ENCODE measurements around the gene RCAN2.

Gene RCAN2

GRCh38 chr6:46216879-46217278 lies 274.4 kb downstream of the RCAN2 start:
- no peaks in the 10 kb centered on the region for H3K4me1 ChIP-seq (ENCODE audit: control insufficient read depth, insufficient read depth, low read length, poor library complexity, severe bottlenecking)
- no peaks in the 10 kb centered on the region for H3K27me3 ChIP-seq (replicated peaks; ENCODE audit: control insufficient read depth, insufficient read depth, low read length, poor library complexity, severe bottlenecking)

DNA sequence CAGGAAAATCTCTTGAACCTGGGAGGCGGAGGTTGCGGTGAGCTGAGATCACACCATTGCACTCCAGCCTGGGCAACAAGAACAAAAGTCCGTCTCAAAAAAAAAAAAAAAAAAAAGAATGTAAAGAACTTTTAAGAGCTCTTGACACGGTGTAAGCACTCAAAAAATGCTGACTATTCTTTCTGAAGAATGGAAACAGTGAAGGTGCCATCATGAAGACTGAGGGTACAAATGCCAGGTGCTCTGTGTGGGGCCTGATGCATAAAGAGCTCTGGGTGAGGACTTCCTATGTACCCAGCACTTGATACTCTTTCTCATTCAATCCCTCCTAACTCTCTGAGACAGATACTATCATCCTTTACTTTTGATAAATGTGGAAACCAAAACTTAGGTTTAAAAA lies 275.5 kb downstream of the RCAN2 start:
- no peak for DNase-seq
- Histone ChIP-seq H3K27me3 (replicated peaks; ENCODE audit: control insufficient read depth, insufficient read depth, low read length, poor library complexity, severe bottlenecking) (no peaks in the 10 kb centered on the region), H3K36me3 (ENCODE audit: control insufficient read depth, insufficient read depth, low read length) (no peaks in the 10 kb centered on the region), H3K27ac (ENCODE audit: insufficient read depth, low read length, poor library complexity, severe bottlenecking) (no peak overlapping the region), H3K9me3 (ENCODE audit: control insufficient read depth, low read length) (no peaks in the 10 kb centered on the region), H3K4me1 (ENCODE audit: control insufficient read depth, insufficient read depth, low read length, poor library complexity, severe bottlenecking) (no peaks in the 10 kb centered on the region), H3K4me3 (ENCODE audit: insufficient read depth, low read depth, low read length, poor library complexity, severe bottlenecking) (no peak overlapping the region)

More at GRCh38 chr6:46216879-46217278, 274.4 kb downstream of the RCAN2 start:
- no peaks in the 10 kb centered on the region for H3K36me3 ChIP-seq (ENCODE audit: control insufficient read depth, insufficient read depth, low read length)
- H3K27ac ChIP-seq (ENCODE audit: insufficient read depth, low read length, poor library complexity, severe bottlenecking): no peak overlapping the region
- no peaks in the 10 kb centered on the region for H3K9me3 ChIP-seq (ENCODE audit: control insufficient read depth, low read length)
- H3K4me3 ChIP-seq (ENCODE audit: insufficient read depth, low read depth, low read length, poor library complexity, severe bottlenecking): no peak overlapping the region
- DNase-seq: no peak

DNA sequence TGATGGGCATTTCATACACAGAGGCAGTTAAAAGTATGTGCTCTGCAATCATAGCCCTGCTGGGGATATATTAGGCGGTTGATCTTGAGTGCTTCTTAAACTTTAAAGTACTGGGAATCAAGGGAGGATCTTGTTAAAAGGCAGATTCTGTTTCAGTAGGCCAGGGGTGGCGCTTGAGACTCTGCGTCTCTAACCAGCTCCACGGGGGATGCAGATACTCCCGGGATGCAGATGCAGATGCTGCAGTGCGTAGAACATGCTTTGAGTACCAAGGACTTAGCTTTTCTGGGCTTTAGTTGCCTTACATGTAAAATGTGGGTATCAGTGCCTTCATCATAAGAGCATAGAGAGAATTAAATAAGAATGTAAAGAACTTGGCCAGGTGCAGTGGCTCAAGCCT lies 276.0 kb downstream of the RCAN2 start:
- Histone ChIP-seq H3K27me3 (replicated peaks; ENCODE audit: control insufficient read depth, insufficient read depth, low read length, poor library complexity, severe bottlenecking) (no peaks in the 10 kb centered on the region), H3K36me3 (ENCODE audit: control insufficient read depth, insufficient read depth, low read length) (no peaks in the 10 kb centered on the region), H3K9me3 (ENCODE audit: control insufficient read depth, low read length) (no peaks in the 10 kb centered on the region), H3K27ac (ENCODE audit: insufficient read depth, low read length, poor library complexity, severe bottlenecking) (no peak overlapping the region), H3K4me1 (ENCODE audit: control insufficient read depth, insufficient read depth, low read length, poor library complexity, severe bottlenecking) (no peaks in the 10 kb centered on the region), H3K4me3 (ENCODE audit: insufficient read depth, low read depth, low read length, poor library complexity, severe bottlenecking) (no peak overlapping the region)
- DNase-seq: no peak

GRCh38 chr6:46211917-46212316 lies 279.3 kb downstream of the RCAN2 start:
- H3K4me1 ChIP-seq (ENCODE audit: control insufficient read depth, insufficient read depth, low read length, poor library complexity, severe bottlenecking): no peaks in the 10 kb centered on the region
- no peaks in the 10 kb centered on the region for H3K27me3 ChIP-seq (replicated peaks; ENCODE audit: control insufficient read depth, insufficient read depth, low read length, poor library complexity, severe bottlenecking)
- H3K36me3 ChIP-seq (ENCODE audit: control insufficient read depth, insufficient read depth, low read length): no peaks in the 10 kb centered on the region
- H3K4me3 ChIP-seq (ENCODE audit: insufficient read depth, low read depth, low read length, poor library complexity, severe bottlenecking): no peak overlapping the region
- no peak overlapping the region for H3K27ac ChIP-seq (ENCODE audit: insufficient read depth, low read length, poor library complexity, severe bottlenecking)
- no peaks in the 10 kb centered on the region for H3K9me3 ChIP-seq (ENCODE audit: control insufficient read depth, low read length)
- no peak for DNase-seq

DNA sequence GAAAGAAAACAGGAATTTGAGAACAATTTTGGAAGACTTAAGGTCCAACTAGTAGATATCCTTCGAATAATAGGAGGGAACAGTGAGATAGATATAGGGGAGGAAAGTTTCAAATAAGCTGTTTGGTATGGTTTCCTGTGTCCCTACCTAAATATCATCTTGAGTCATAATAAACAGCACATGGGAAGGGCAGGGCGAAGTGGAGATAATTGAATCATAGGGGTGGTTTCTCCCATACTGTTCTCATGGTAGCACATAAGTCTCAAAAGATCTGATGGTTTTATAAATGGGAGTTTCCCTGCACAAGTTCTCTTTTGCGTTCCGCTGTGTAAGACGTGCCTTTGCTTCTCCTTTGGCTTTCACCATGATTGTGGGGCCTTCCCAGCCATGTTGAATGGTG lies 281.0 kb downstream of the RCAN2 start:
- H3K4me3 ChIP-seq (ENCODE audit: insufficient read depth, low read depth, low read length, poor library complexity, severe bottlenecking): no peak overlapping the region
- H3K27me3 ChIP-seq (replicated peaks; ENCODE audit: control insufficient read depth, insufficient read depth, low read length, poor library complexity, severe bottlenecking): no peaks in the 10 kb centered on the region
- no peaks in the 10 kb centered on the region for H3K9me3 ChIP-seq (ENCODE audit: control insufficient read depth, low read length)
- no peak overlapping the region for H3K27ac ChIP-seq (ENCODE audit: insufficient read depth, low read length, poor library complexity, severe bottlenecking)
- no peak for DNase-seq
- H3K4me1 ChIP-seq (ENCODE audit: control insufficient read depth, insufficient read depth, low read length, poor library complexity, severe bottlenecking): no peaks in the 10 kb centered on the region
- H3K36me3 ChIP-seq (ENCODE audit: control insufficient read depth, insufficient read depth, low read length): no peaks in the 10 kb centered on the region

DNA sequence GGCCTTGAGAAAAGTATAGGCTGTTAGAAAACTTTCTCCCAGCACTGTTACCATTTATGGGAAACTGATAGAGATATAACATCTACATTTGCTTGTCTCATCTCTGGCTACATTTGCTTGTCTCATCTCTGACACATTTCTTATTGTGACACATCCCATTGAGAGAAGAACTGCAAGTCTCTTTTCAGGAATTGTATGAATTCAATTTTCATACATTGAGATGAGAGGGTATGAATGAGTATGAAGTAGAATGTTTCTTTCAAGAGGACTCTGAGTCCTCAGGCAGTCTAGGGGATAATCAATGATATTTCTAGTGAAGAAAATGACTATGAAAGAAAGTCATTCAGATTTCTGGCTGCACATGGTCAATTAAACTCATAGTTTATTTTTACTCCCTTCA lies 282.9 kb downstream of the RCAN2 start:
- Histone ChIP-seq H3K36me3 (ENCODE audit: control insufficient read depth, insufficient read depth, low read length) (no peaks in the 10 kb centered on the region), H3K9me3 (ENCODE audit: control insufficient read depth, low read length) (no peaks in the 10 kb centered on the region), H3K27me3 (replicated peaks; ENCODE audit: control insufficient read depth, insufficient read depth, low read length, poor library complexity, severe bottlenecking) (no peaks in the 10 kb centered on the region), H3K4me3 (ENCODE audit: insufficient read depth, low read depth, low read length, poor library complexity, severe bottlenecking) (no peak overlapping the region), H3K27ac (ENCODE audit: insufficient read depth, low read length, poor library complexity, severe bottlenecking) (no peak overlapping the region), H3K4me1 (ENCODE audit: control insufficient read depth, insufficient read depth, low read length, poor library complexity, severe bottlenecking) (no peaks in the 10 kb centered on the region)
- no peak for DNase-seq

DNA sequence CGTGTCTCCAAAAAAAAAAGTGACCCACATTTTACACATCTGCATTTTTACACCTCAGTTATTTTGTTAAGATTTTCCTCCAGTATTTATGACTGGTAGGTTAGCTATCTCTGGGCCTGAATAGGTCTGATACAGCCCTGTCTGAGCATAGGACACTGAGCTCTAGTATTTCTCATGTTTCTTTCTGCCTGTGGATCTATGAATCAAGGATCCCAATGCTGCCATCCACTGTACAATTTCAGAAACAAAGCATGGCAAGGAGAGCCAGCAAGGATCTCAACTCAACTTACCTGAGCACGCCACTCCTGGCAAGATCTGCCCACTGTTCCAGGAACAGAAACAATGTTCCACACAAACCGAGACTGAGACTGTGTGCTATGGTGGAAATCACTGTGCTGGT lies 284.1 kb downstream of the RCAN2 start:
- H3K4me3 ChIP-seq (ENCODE audit: insufficient read depth, low read depth, low read length, poor library complexity, severe bottlenecking): no peak overlapping the region
- no peaks in the 10 kb centered on the region for H3K4me1 ChIP-seq (ENCODE audit: control insufficient read depth, insufficient read depth, low read length, poor library complexity, severe bottlenecking)
- H3K9me3 ChIP-seq (ENCODE audit: control insufficient read depth, low read length): no peaks in the 10 kb centered on the region
- no peak overlapping the region for H3K27ac ChIP-seq (ENCODE audit: insufficient read depth, low read length, poor library complexity, severe bottlenecking)
- DNase-seq: no peak
- H3K36me3 ChIP-seq (ENCODE audit: control insufficient read depth, insufficient read depth, low read length): no peaks in the 10 kb centered on the region
- H3K27me3 ChIP-seq (replicated peaks; ENCODE audit: control insufficient read depth, insufficient read depth, low read length, poor library complexity, severe bottlenecking): no peaks in the 10 kb centered on the region

DNA sequence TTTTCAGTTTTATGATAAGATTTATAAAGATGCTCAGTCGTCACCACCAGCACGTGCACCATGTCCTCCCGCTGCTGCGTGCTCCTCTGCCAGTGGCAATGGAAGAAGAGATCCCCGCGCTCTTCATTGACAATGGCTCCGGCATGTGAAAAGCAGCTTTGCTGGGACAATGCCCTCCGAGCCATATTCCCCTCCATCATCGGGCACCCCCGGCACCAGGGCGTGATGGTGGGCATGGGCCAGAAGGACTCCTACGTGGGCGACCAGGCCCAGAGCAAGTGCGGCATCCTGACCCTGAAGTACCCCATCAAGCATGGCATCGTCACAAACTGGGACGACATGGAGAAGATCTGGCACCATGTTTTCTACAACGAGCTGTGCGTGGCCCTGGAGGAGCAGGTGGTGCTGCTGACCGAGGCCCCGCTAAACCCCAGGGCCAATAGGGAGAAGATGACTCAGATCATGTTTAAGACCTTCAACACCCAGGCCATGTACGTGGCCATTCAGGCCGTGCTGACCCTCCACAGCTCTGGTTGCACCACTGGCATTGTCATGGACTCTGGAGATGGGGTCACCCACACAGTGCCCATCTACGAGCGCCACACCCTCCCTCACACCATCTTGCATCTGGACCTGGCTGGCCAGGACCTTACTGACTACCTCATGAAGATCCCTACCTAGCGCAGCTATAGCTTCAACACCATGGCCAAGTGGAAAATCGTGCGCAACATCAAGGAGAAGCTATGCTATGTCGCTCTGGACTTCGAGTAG lies 286.2 kb downstream of the RCAN2 start:
- DNase-seq: no peak
- H3K4me3 ChIP-seq (ENCODE audit: insufficient read depth, low read depth, low read length, poor library complexity, severe bottlenecking): no peak overlapping the region

DNA sequence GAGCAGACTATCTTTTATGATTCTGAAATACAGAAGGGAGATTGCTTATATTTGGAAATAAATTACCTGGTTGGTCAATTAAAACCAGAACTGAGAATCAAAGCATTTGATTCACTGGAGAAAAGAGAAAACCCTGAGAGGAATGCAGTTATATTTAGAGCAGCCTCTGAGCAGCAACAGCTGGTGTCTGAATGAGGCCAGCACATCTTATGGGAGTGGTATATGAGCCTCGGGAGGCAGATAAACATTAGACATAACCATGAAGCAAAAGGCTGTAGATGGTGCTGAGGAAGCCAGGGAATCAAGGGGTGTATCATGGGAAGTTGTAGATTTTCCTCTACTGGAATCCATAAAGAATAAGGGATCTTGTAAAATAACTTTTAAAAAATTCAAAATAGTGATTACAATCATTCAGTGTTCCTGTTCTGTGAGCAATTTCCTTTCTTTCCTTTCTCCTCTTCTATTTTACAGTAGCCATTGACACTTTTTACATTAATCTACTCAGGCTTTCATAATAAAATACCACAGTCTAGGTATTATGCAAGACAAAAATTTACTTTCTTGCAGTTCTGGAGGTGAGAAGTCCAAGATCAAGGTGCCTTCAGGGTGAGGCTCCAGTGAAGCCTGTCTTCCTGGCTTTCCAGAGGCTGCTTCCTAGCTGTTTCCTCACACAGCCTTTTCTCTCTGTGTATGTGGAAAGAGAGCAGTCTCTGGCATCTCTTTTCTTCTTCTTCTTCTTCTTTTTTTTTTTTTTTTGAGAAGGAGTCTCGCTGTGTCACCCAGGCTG lies 287.7 kb downstream of the RCAN2 start:
- H3K9me3 ChIP-seq (ENCODE audit: control insufficient read depth, low read length): no peaks in the 10 kb centered on the region
- H3K36me3 ChIP-seq (ENCODE audit: control insufficient read depth, insufficient read depth, low read length): no peaks in the 10 kb centered on the region
- no peak overlapping the region for H3K4me3 ChIP-seq (ENCODE audit: insufficient read depth, low read depth, low read length, poor library complexity, severe bottlenecking)
- no peak overlapping the region for H3K27ac ChIP-seq (ENCODE audit: insufficient read depth, low read length, poor library complexity, severe bottlenecking)
- DNase-seq: no peak
- H3K4me1 ChIP-seq (ENCODE audit: control insufficient read depth, insufficient read depth, low read length, poor library complexity, severe bottlenecking): no peaks in the 10 kb centered on the region
- H3K27me3 ChIP-seq (replicated peaks; ENCODE audit: control insufficient read depth, insufficient read depth, low read length, poor library complexity, severe bottlenecking): no peaks in the 10 kb centered on the region

More for the DNA sequence above, 286.2 kb downstream of the RCAN2 start:
- Histone ChIP-seq H3K4me1 (ENCODE audit: control insufficient read depth, insufficient read depth, low read length, poor library complexity, severe bottlenecking) (no peaks in the 10 kb centered on the region), H3K27me3 (replicated peaks; ENCODE audit: control insufficient read depth, insufficient read depth, low read length, poor library complexity, severe bottlenecking) (no peaks in the 10 kb centered on the region), H3K9me3 (ENCODE audit: control insufficient read depth, low read length) (no peaks in the 10 kb centered on the region), H3K36me3 (ENCODE audit: control insufficient read depth, insufficient read depth, low read length) (no peaks in the 10 kb centered on the region), H3K27ac (ENCODE audit: insufficient read depth, low read length, poor library complexity, severe bottlenecking) (no peak overlapping the region)

DNA sequence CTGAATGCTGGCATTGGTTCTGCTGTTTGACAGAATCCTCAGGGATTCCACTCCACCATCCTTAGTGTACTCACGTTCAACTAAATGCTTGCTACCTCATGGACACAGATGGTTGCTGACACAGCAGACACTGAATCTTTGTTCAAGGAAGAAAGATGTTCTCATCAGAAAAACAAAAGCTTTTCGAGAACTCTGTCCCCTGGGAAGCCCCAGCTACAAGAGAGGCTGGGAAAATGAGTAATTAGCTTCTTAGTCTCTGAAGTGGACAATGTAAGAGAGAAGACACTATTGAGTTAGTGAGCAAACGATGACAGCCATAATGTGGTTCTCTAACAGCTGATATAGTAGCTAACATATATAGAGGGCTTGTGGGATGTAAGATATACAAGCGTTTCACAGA lies 289.5 kb downstream of the RCAN2 start:
- H3K27me3 ChIP-seq (replicated peaks; ENCODE audit: control insufficient read depth, insufficient read depth, low read length, poor library complexity, severe bottlenecking): no peaks in the 10 kb centered on the region
- H3K36me3 ChIP-seq (ENCODE audit: control insufficient read depth, insufficient read depth, low read length): no peaks in the 10 kb centered on the region
- no peak overlapping the region for H3K4me3 ChIP-seq (ENCODE audit: insufficient read depth, low read depth, low read length, poor library complexity, severe bottlenecking)
- DNase-seq: no peak
- no peak overlapping the region for H3K27ac ChIP-seq (ENCODE audit: insufficient read depth, low read length, poor library complexity, severe bottlenecking)
- no peaks in the 10 kb centered on the region for H3K4me1 ChIP-seq (ENCODE audit: control insufficient read depth, insufficient read depth, low read length, poor library complexity, severe bottlenecking)
- no peaks in the 10 kb centered on the region for H3K9me3 ChIP-seq (ENCODE audit: control insufficient read depth, low read length)
